ENCODE data around the gene JAKMIP3. TPM values are rescaled to one million over a fixed set of nuclear protein-coding genes. Genes with fewer than 3 reads are reported as not detected.

The JAKMIP3 gene
- under 1 TPM; 0.15 to 0.45 (median 0.31) TPM for polyA plus RNA-seq

DNA sequence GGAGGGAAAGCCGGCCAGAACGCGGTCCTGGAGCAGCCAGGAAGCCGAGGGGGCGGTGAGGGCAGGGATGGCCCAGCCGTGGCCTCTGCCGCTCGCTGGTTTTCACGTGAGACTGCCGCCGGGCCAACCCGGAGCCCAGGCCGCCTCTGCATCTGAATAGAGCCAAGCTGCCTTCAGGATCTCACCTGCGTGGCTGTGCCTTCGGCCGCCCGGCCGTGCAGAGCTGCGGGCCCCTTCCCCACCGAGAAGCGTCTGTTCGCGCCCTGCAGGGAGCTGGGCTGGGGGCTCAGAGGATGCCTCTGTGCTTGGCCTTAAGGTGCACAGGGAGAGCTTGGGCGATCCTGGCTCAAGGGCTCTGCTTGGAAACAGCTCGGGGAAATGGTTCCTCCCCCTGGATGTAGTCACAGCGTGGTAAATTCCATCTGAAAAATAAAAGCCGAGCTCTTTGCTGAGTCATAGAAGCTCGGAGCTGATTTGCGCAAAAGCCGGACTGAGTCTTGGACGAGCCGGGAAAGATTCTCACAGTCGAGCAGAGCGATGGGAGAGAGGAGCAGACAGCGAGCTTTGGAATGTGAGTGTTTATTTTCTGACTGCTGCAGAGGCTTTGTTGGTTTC lies at the start of gene JAKMIP3:
TSS of gene JAKMIP3 (plus strand) at position 456 of the 615 bp plus-strand sequence. CDS start 38,863 bp downstream, outside the sequence.
- no peak within 1 kb of the TSS for H3K27ac ChIP-seq (ENCODE audit: low read depth, low read length)
- 2 to 8% (median 2%) methylated on average over 35 of the region's 35 CpGs for WGBS, 3 donors

DNA sequence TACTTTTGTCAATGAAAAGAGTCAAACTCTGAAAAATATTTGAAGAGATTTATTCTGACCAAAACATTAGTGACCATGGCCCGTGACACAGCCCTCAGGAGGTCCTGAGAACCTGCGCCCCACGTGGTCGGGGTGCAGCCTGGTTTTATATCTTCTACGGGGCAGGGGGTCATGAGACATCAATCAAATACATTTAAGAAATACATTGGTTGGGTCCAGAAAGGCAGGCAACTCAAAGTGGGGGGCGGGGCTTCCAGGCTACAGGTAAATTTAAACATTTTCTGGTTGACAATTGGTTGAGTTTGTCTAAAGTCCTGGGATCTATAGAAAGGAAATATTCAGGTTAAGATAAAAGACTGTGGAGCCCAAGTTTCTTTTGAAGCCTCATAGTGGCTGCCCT lies 49.2 kb upstream of the JAKMIP3 start:
- WGBS, 3 donors, result 76 to 81% (median 81%) methylated on average over 6 of the region's 6 CpGs

DNA sequence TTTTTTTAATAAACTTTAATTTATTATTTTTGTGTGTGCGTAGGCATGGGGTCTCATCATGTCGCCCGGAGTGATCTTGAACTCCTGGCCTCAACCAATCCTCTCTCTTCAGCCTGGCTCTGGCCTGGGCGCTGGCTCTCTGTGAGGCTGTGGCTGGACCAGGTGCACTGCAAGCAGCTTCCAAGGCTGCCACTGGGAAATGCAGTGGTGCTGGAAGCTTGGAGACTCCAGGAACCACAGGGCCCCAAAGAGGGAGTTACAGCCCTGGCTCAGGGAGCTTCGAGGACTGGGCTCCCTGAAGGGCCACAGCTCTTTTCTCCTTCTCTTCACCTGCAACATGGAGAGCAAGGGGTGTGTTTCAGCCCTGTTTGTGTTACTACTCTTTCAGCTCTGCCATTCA lies 47.3 kb upstream of the JAKMIP3 start:
- WGBS, 3 donors, result 76 to 99% (median 90%) methylated on average over 5 of the region's 5 CpGs
- H3K27ac ChIP-seq (ENCODE audit: low read depth, low read length), result no peak overlapping the region

More for the DNA sequence above, 49.2 kb upstream of the JAKMIP3 start:
- H3K27ac ChIP-seq (ENCODE audit: low read depth, low read length), result no peak overlapping the region

DNA sequence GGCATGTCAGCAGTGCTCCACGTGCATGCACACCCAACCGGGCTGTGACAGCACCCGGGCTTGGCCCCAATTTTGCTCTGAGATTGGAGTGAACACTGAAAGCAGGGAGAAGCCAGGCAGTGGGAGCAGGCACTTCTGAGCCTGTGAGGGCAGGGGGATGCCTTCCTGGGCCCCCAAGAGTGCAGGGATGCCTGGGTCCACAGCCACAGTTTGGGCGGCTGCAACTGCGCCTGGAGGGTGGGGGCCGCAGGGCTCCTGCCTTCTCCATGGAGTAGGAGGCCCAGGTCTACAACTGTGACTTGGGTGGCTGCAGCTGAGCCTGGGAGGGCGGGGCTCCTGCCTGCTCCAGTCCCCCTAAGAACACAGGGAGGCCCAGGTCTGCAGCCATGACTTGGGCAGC lies 46.4 kb upstream of the JAKMIP3 start:
- no peak overlapping the region for H3K27ac ChIP-seq (ENCODE audit: low read depth, low read length)
- 90 to 93% (median 90%) methylated on average over 7 of the region's 7 CpGs for WGBS, 3 donors

DNA sequence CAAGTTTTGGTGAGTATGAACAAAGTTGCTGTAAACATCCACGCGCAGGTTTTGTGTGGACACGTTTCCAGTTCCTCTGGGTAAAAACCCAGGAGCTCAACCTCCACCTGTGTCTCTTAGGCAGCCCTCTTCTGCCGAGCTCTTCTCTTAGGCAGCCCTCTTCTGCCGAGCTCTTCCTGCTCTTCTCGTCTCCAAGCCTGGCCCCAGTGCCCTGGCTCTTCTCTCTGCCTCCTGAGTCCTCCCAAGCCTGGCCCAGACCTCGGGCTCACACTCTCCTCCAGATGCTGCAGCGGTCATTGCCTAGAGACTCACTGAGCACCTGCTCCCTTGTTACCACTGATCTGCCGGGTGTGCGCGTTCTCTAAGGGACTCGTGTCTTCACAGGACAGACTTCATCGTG lies 45.3 kb upstream of the JAKMIP3 start:
- no peak overlapping the region for H3K27ac ChIP-seq (ENCODE audit: low read depth, low read length)
- 82 to 84% (median 84%) methylated on average over 13 of the region's 13 CpGs for WGBS, 3 donors

DNA sequence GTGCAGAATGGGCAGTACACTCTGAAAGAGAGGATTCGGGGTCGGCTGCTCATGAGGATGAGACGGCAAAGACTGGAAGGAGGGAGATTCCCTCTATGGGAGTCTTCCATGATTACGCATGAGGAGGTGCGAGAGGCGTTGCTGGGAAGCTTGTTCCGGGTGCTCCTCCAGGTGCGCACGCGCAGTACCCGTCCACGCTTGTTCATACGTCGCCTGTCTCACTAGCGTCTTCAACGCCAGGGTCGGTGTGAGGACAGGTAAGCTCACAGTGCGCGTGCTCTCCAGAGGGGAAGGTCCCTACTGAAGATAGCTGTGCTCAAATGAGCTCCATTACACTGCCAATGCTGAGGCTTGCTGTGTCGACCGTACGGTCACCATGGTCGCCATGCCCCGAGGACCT lies 44.7 kb upstream of the JAKMIP3 start:
- 92 to 95% (median 94%) methylated on average over 24 of the region's 24 CpGs for WGBS, 3 donors
- no peak overlapping the region for H3K27ac ChIP-seq (ENCODE audit: low read depth, low read length)

DNA sequence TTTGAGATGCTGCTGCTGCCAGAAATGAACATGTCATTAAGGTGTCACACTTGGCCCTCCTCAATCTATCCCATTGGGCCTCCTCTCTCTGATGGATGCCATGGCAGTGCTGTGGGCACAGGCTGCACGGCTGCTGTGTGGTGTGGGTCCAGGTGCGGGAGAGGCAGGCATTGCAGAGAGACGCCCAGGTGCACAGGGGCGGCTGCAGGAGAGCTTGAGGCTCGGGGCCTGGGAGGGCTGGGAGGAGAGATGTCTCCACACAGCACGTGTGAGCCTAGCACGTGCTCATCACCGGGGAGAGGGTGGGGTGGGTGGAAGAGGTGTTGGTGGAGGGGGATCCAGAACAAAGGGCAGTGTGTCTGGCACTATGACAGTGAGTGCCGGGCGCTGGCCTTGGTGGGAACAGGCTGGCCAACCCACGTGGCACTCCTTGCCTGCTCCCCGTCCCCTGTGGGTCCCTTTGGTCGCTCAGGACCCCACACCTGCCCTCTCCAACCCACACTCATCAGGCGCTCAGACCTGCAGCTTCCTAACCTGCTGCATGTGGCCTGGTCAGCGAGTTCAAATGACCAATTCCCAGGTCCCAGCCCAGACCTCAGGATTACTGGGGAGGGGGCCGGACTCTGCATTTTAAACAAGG lies 44.1 kb upstream of the JAKMIP3 start:
- H3K27ac ChIP-seq (ENCODE audit: low read depth, low read length), result no peak overlapping the region
- WGBS, 3 donors, result 81 to 88% (median 84%) methylated on average over 16 of the region's 16 CpGs

DNA sequence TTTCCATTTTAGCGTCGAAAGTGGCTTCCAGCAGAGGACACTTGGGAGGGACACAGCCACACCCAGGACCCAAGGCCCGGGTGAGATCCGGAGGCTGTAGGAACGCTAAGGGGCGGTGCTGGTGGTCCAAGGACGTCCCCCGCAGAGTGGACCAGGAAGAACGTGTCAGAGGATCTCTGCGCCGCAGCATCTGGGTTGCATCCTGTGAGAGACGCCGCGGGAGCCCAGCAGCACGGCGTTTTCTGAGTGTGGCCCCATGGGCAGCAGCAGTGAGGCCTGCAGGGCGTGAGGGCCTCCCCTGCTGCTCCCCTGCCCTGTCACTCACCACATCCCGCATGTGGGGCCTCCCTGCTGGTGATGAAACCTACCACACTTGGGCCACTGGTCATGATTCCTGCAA lies 43.5 kb upstream of the JAKMIP3 start:
- 85 to 86% (median 85%) methylated on average over 18 of the region's 18 CpGs for WGBS, 3 donors
- no peak overlapping the region for H3K27ac ChIP-seq (ENCODE audit: low read depth, low read length)

DNA sequence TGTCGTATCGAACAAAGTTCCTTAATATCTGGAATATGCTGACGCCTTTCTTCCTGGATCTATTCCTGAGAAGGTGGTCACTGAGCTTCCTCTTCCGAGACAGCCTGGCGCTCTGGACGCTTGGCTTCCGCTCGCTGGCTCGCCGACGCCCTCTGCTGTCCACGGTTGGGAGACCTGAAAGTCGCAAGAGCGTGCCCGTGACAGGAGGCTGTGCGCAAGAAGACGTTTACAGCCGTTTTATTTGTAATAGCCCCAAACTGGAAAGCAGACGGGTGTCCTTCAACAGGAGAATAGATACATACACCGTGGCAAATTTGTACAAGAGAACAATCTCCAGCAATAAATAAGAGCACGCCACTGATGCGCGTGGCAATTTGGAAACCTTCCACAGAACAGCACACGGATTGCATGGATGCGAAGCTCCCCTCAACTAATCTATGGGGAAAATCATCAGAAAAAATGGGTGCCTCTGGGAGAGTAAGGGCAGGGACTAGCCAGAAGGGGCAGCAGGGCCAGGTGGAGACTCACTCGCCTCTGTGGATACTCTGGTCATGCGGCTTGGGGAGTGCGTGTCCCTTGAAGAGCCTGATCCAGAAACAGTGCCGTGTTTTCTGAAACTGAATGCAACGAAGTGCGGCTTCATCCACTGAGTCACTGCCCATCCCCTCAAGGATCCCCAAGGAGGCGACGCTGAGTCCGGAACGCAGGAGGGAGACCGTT lies 42.5 kb upstream of the JAKMIP3 start:
- H3K27ac ChIP-seq (ENCODE audit: low read depth, low read length), result no peak overlapping the region
- 13 to 18% (median 15%) methylated on average over 36 of the region's 36 CpGs for WGBS, 3 donors

DNA sequence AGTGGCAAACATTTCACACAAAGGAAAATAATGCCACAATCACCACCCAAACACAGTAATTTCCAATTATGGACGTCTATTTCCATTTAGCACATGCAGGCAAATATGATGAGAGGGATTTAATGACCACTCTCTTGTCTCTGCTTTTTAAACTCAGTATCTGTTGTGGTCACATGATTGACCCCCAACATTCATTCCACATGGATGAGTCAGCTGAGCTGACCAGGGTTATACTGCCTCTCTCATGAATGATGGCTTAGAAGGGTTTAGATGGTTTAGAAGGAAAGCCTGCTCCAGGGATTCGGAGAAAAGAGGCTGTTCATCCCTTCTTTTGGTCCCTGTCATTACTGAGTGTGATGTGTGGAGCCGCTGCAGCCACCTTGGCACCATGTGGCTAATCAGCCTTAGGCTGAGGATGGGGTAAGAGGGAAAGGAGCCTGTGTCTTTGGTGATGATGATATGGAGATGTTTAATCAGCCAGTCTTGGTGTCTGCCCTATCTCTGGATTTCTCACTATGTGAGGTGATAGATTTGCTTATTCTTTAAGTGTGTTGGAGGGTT lies 38.2 kb upstream of the JAKMIP3 start:
- WGBS, 3 donors, result 74 to 79% (median 74%) methylated on average over 3 of the region's 3 CpGs
- no peak overlapping the region for H3K27ac ChIP-seq (ENCODE audit: low read depth, low read length)

DNA sequence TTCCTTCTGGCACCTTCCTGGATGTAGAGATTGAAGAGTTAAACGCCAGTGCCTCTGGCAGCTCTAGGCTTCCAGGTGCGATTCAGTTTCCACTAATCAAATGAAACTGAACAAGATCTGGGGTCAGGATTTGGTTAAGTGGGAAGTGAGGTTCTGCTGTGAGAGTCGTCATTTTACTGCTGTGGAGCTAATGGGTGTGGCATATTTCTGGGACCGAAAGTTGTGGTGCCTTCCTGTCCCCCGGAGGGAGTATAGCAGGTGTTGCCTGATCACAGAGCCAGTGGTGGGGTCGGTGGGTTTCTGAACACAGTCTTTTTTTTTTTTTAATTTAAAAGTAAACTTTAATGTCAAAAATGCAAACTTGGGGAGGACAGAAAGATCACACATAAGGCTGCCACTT lies 37.0 kb upstream of the JAKMIP3 start:
- H3K27ac ChIP-seq (ENCODE audit: low read depth, low read length), result no peak overlapping the region
- 44 to 61% (median 48%) methylated on average over 6 of the region's 6 CpGs for WGBS, 3 donors

DNA sequence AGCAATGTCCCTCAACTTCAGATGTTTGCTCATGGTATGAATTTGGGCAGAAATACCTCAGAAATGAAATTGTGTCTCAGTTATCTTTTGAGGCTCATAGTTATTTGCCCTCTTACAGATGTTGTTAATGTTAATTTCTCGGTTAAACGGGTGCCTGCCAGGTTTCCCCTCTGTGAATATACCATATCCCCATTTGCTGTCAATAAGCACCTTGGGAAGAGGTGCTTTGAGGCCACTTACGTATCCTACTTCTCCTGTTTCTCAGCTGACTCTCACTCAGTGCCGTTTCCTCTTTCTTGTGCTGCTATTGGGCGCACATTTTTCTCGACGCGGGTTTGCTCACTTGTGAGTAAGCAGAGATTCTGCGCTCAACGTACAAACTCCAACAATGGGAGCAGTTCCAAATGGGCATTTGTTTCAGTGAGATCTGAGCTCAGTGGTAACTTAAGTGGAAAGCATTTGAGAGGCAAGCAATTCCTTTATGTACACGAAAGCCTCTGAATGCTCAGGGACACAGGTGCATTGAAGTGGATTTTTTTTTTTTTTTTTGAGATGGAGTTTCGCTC lies 34.8 kb upstream of the JAKMIP3 start:
- WGBS, 3 donors, result 68 to 73% (median 69%) methylated on average over 12 of the region's 12 CpGs
- H3K27ac ChIP-seq (ENCODE audit: low read depth, low read length), result no peak overlapping the region

DNA sequence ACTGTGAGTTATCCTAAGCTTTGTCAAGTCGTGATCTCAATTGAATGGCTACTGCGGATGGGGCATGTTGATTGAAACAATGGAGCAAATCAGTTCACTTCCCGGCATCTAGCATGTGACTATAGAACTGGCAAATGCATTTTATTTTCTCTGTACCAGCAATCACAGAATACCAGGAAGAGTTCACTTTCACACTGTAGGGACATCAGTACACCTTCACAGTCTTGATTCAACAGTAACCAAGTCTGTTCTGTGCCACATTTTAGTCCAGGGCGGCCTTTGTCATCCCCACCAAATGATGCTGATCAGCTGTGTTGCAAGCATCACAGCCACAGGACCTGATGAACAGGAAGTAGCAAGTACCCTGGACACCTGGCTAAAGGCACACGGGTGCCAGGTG lies 32.1 kb upstream of the JAKMIP3 start:
- H3K27ac ChIP-seq (ENCODE audit: low read depth, low read length), result no peak overlapping the region
- WGBS, 3 donors, result 82 to 88% (median 87%) methylated on average over 5 of the region's 5 CpGs

DNA sequence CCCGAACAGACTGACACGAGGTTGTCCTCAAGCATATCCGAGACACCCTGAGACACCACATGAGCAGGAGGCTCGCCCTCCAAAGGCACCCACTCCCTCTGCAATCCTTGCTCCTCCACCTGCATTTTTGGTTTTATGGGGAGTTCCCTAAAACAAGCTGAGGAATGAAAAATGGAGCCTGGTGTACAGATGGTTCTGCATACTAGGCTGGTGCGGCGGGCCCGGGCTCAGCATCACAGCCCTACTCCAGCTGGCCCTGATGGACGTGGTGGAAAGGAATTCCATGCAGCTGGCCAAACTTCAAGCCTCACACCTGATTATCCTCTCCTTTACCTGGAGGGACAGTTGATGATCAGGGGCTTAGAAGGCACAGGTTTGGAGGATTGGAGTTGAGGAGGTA lies 30.3 kb upstream of the JAKMIP3 start:
- no peak overlapping the region for H3K27ac ChIP-seq (ENCODE audit: low read depth, low read length)
- WGBS, 3 donors, result 77 to 81% (median 81%) methylated on average over 8 of the region's 8 CpGs

DNA sequence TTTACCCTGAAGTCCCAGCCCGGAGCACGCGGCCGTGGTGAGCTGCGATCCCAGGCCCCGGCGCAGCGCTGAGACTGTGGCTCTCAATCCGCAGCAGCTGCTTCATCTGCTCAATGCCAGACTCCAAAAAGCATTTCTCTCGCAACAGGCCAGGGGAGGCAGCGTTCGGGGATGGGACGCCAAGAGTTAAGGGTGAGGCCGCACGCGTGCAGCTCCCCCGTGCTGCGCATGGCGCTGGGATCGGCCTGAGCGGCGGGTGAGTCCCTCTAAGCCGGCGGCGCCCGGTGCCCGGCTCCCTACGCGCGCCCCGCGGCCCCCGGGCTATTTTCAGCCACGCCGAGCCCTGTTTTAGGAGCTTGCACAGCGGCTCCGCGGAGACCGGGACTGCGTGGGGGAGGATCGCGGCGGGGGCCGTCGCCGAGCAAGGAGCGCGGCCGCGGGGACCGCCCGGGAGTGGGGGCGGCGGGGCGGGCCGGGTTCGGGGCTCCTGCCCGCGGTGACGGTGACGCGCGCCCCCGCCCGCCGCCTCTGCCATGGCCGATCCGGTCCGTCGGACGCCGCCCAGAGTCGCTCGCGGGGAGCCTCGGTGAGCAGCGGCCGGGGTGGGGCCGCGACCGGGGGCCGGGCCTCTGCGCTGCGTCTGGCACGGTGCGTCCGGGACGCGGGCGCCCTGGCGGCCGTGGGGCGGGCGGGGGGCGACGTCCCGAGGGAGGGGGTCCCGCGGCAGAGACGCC lies 29.4 kb upstream of the JAKMIP3 start:
- WGBS, 3 donors, result 1 to 2% (median 1%) methylated on average over 52 to 99 of the region's 100 CpGs
- H3K27ac ChIP-seq (ENCODE audit: low read depth, low read length), result no peak overlapping the region

DNA sequence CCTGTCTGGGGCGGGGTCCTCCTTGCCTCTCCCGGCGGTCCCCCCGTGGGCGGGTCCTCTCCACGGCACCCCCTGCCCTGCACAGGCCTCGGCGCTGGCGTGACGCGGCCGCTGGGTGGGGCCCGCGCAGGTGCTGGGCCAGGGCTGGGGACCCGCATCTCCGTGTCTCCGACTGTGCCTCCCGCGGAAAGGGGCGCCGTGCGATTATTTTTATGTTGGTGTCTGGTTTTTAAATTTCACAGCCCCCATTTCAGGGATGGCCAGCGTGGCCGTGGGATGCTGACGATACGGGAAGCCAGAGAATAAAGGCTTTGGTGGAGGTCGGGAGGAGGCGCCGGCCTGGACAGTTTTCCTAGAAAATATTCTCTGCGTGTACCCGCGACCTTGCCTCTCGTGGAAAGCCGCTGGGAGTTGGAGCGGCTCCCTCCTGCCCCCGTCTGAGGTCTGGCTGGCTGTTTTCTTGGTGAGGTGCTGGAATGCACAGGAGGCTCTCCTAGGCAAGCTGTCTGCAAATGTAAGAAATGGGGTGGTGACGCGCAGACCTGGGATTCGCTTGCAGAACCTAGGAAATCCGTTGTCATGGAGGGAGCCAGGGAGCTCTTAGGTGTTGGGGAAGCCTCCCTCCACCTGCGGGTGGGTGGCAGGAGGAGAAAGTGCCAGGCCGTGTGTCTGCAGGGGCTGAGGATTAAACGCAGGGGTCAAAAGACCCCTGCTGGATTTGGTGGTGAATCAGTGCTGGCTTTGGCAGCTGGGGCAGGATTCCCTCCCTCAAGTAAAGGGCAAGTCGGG lies 28.7 kb upstream of the JAKMIP3 start:
- H3K27ac ChIP-seq (ENCODE audit: low read depth, low read length), result no peak overlapping the region
- WGBS, 3 donors, result 4 to 8% (median 4%) methylated on average over 43 to 44 of the region's 44 CpGs

DNA sequence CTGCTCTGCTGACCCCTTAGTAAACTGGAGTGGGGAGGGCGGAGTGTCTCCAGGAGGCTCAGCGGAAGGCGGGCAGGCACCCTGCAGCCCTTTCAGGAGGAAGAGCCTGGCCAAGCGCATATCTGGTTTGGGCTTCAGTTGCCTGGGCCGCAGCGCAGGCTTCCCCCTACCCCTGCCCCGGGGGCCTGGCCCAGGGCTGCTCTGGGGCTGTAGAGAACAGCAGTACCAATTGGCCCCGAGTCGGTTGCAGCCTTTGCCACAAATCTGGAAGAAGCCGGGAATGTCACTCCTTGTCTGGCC lies 28.1 kb upstream of the JAKMIP3 start:
- no peak overlapping the region for H3K27ac ChIP-seq (ENCODE audit: low read depth, low read length)
- WGBS, 3 donors, result 30 to 60% (median 43%) methylated on average over 10 of the region's 10 CpGs

DNA sequence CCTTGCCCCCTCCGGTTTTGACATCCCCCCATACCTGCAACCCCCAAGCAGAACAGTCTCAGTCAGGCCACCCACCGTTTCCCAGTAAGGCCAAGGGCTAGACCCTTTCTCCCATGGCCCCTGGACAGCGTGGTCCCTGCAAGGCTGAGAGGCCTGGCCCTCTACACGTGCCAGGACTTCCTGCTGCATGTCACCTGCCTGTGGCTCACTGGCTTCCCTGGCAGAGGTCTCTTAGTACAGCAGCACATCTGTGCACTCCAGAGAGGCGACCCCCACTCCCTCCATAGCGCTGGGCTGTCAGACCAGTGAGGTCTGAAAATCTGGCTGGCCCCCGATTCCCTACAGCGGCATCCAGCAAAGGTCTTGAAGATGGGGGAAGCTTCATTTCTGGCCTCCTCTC lies 26.4 kb upstream of the JAKMIP3 start:
- WGBS, 3 donors, result 79 to 83% (median 81%) methylated on average over 8 of the region's 8 CpGs
- H3K27ac ChIP-seq (ENCODE audit: low read depth, low read length), result no peak overlapping the region
